GM23338 (cell line): ENCODE results near the gene FOXP4. TPM values are rescaled to one million over a fixed set of nuclear protein-coding genes. Genes with fewer than 3 reads are reported as not detected.

ENCODE experiments used
- ATAC-seq: fragments of 200-7000 bp; cut with Tn5 transposase; 3 replicates; pipeline ENCODE4 v1.9.1; 2020
- DNase-seq: peaks from one replicate; pipeline ENCODE4 v3.0.0-alpha.2; 2015; ENCODE audit warnings: low spot score
- H2AFZ ChIP-seq: fragments of 200-600 bp; sonication (generic); 2 replicates; pipeline ENCODE4 v1.8.0; 2016; ENCODE audit warnings: antibody characterized with exemption, mild to moderate bottlenecking, moderate library complexity
- H3F3A ChIP-seq: fragments of 200-600 bp; sonication (generic); replicated peaks from 2 replicates; pipeline ENCODE4 v1.8.0; 2017; ENCODE audit warnings: antibody characterized with exemption, mixed run types, low read depth
- H3K27ac ChIP-seq: fragments of 200-600 bp; sonication (generic); 2 replicates; pipeline ENCODE4 v1.6.1; 2016; ENCODE audit warnings: low read depth
- H3K27me3 ChIP-seq: fragments of 200-600 bp; sonication (generic); 2 replicates; pipeline ENCODE4 v1.8.0; 2016; ENCODE audit warnings: mild to moderate bottlenecking, mixed run types, moderate library complexity; ENCODE audit not compliant: insufficient read depth
- H3K36me3 ChIP-seq: fragments of 200-600 bp; sonication (generic); 2 replicates; pipeline ENCODE4 v1.8.0; 2016; ENCODE audit warnings: mild to moderate bottlenecking; ENCODE audit not compliant: insufficient read depth
- H3K4me1 ChIP-seq: fragments of 200-600 bp; sonication (generic); 2 replicates; pipeline ENCODE4 v1.8.0; 2016; ENCODE audit warnings: mild to moderate bottlenecking, moderate library complexity; ENCODE audit not compliant: insufficient read depth
- H3K4me2 ChIP-seq: fragments of 200-600 bp; sonication (generic); 2 replicates; pipeline ENCODE4 v1.7.1; 2017; ENCODE audit warnings: mixed run types
- H3K4me3 ChIP-seq: fragments of 200-600 bp; sonication (generic); 2 replicates; pipeline ENCODE4 v1.6.1; 2016; ENCODE audit warnings: mixed run types
- H3K79me2 ChIP-seq: fragments of 200-600 bp; sonication (generic); replicated peaks from 2 replicates; pipeline ENCODE4 v1.8.0; 2017; ENCODE audit warnings: mild to moderate bottlenecking; ENCODE audit not compliant: insufficient read depth
- H3K9me2 ChIP-seq: fragments of 200-600 bp; sonication (generic); 2 replicates; pipeline ENCODE4 v1.8.0; 2017; ENCODE audit not compliant: insufficient read depth
- H4K20me1 ChIP-seq: fragments of 200-600 bp; sonication (generic); replicated peaks from 2 replicates; pipeline ENCODE4 v1.8.0; 2017; ENCODE audit warnings: mild to moderate bottlenecking; ENCODE audit not compliant: insufficient read depth
- H3K27ac Mint-ChIP-seq: 2 replicates; pipeline ENCODE4 v1.8.0; 2020; ENCODE audit warnings: inconsistent platforms, mild to moderate bottlenecking, moderate library complexity, mixed read lengths
- H3K27me3 Mint-ChIP-seq: 3 replicates; pipeline ENCODE4 v1.8.0; 2022; ENCODE audit warnings: low read depth, mild to moderate bottlenecking, moderate library complexity, mixed read lengths, inconsistent platforms; ENCODE audit not compliant: insufficient read depth, poor library complexity
- H3K36me3 Mint-ChIP-seq: 3 replicates; pipeline ENCODE4 v1.8.0; 2021; ENCODE audit warnings: low read depth, mild to moderate bottlenecking, inconsistent platforms, moderate library complexity, mixed read lengths
- H3K4me1 Mint-ChIP-seq: 3 replicates; pipeline ENCODE4 v1.8.0; 2020; ENCODE audit warnings: mild to moderate bottlenecking, inconsistent platforms, mixed read lengths
- H3K4me3 Mint-ChIP-seq: 3 replicates; pipeline ENCODE4 v1.8.0; 2021; ENCODE audit warnings: moderate library complexity, mild to moderate bottlenecking, inconsistent platforms, mixed read lengths
- H3K9me3 Mint-ChIP-seq: 3 replicates; pipeline ENCODE4 v1.8.0; 2020; ENCODE audit warnings: moderate library complexity, mild to moderate bottlenecking, inconsistent platforms, mixed read lengths
- ETS1 ChIP-seq: IDR thresholded peaks from 2 replicates; pipeline ENCODE4 v1.6.1; 2016; ENCODE audit warnings: antibody characterized with exemption
- EZH2phosphoT487 ChIP-seq: fragments of 200-600 bp; sonication (generic); IDR thresholded peaks from one replicate; pipeline ENCODE4 v1.8.1; 2018; ENCODE audit warnings: antibody characterized with exemption; ENCODE audit not compliant: unreplicated experiment
- REST ChIP-seq: IDR thresholded peaks from one replicate; pipeline ENCODE4 v1.6.1; 2018; ENCODE audit warnings: antibody characterized with exemption; ENCODE audit not compliant: unreplicated experiment
- ZNF462 ChIP-seq: fragments of 250-450 bp; sonication (Bioruptor Pico); IDR thresholded peaks from 2 replicates; pipeline ENCODE4 v1.5.0; 2020; ENCODE audit warnings: mild to moderate bottlenecking, moderate library complexity
- polyA plus RNA-seq: library from polyadenylated mRNA; unstranded; fragments of >200 nt; fragmentation: Nextera tagmentation; extraction: Ambion mirVana; gene quantifications from 2 replicates; pipeline ENCODE4 v1.2.1, GENCODE V29; 2016
- total RNA-seq: library from RNA; depleted of rRNA; stranded (reverse); fragments of >200 nt; shearing (Covaris generic); gene quantifications from 2 replicates; pipeline ENCODE4 v1.2.3, GENCODE V29; 2014

FOXP4 gene
- total and polyA plus RNA-seq, 2 experiments from 2014 or later, result 5.1 to 13.5 TPM

- TF ChIP-seq ZNF462, result no peak
These were observed 5.7 kb downstream of the FOXP4 start (continued) for GRCh38 chr6:41551857-41552256.

- Histone ChIP-seq H3K27ac (no peak overlapping the region), H3K9me2 (no peaks in the 10 kb centered on the region), H4K20me1 (peaks cover 23% of the 10 kb centered on the region; the same call in 1 of the 2 replicates), H3K36me3 (no peaks in the 10 kb centered on the region; the same call in 1 of the 2 replicates), H3K79me2 (peaks cover 79% of the 10 kb centered on the region), H2AFZ (no peak overlapping the region), H3F3A (peaks cover 32% of the 10 kb centered on the region), H3K4me3 (no peak overlapping the region; the same call in 1 of the 2 replicates), H3K27me3 (peaks cover 96% of the 10 kb centered on the region), H3K4me2 (peak overlapping the region; percentile 58), H3K4me1 (peaks cover 90% of the 10 kb centered on the region)
- Mint-ChIP-seq H3K27me3 (peaks cover 88% of the 10 kb centered on the region), H3K36me3 (peaks cover 21% of the 10 kb centered on the region), H3K4me1 (peaks cover 85% of the 10 kb centered on the region), H3K4me3 (no peak overlapping the region; the same call in 2 of the 3 replicates), H3K27ac (no peak overlapping the region), H3K9me3 (no peaks in the 10 kb centered on the region; the same call in 2 of the 3 replicates)
- ATAC-seq, result no peak
- no peak for DNase-seq
- TF ChIP-seq REST (no peak), ZNF462 (no peak), ETS1 (no peak), EZH2phosphoT487 (no peak)
These were observed 6.5 kb downstream of the FOXP4 start for GRCh38 chr6:41552723-41553122.
